Activated CD4-positive, alpha-beta memory T cell treated with anti-CD3 and anti-CD28 coated beads, Interleukin-2, amount 10 ng/mL, durations not matched to agents 7 days and 5 days (primary cell): Measurements from ENCODE around the gene SETBP1. TPM values are rescaled to one million over a fixed set of nuclear protein-coding genes. Genes with fewer than 3 reads are reported as not detected.

ENCODE experiments used
- CTCF ChIA-PET: fragments of 350-600 bp; sonication (Branson Sonifier 250); formaldehyde crosslinking; loops from one replicate; lab custom pipeline; 2021; ENCODE audit warnings: antibody characterized with exemption, inconsistent platforms; lab: Charles Lee
- POLR2A ChIA-PET: fragments of 350-600 bp; sonication (Branson Sonifier 250); formaldehyde crosslinking; loops from one replicate; lab custom pipeline; 2021; ENCODE audit warnings: antibody characterized with exemption; lab: Charles Lee
- DNase-seq: peaks from one replicate; pipeline ENCODE4 v3.0.0-alpha.2; 2020
- H3K27ac Mint-ChIP-seq: one replicate; pipeline ENCODE4 v1.8.0; 2021; ENCODE audit warnings: mild to moderate bottlenecking, mixed read lengths
- H3K27me3 Mint-ChIP-seq: one replicate; pipeline ENCODE4 v1.8.0; 2021; ENCODE audit warnings: mixed read lengths
- H3K36me3 Mint-ChIP-seq: one replicate; pipeline ENCODE4 v1.8.0; 2021; ENCODE audit warnings: low read depth, mixed read lengths
- H3K4me1 Mint-ChIP-seq: one replicate; pipeline ENCODE4 v1.8.0; 2021; ENCODE audit warnings: mixed read lengths
- H3K4me3 Mint-ChIP-seq: one replicate; pipeline ENCODE4 v1.8.0; 2021; ENCODE audit warnings: mild to moderate bottlenecking, mixed read lengths
- H3K9me3 Mint-ChIP-seq: one replicate; pipeline ENCODE4 v1.8.0; 2021; ENCODE audit warnings: mixed read lengths
- total RNA-seq, 2 experiments: library from RNA; stranded (reverse); gene quantifications; one replicate each; pipeline ENCODE4 v1.2.3, GENCODE V29; 2021

SETBP1 gene
- total RNA-seq, 2 experiments from 2014 or later = 15.8 to 18.2 TPM

GRCh38 chr18:44857081-44857480 lies 176.4 kb downstream of the SETBP1 start:
- CTCF ChIA-PET = no interaction called here
- H3K36me3 Mint-ChIP-seq = peaks cover 2% of the 10 kb centered on the region
- no peaks in the 10 kb centered on the region for H3K9me3 Mint-ChIP-seq
- POLR2A ChIA-PET = no interaction called here
- H3K27me3 Mint-ChIP-seq = peaks cover 24% of the 10 kb centered on the region
- DNase-seq = no peak
- no peak overlapping the region for H3K27ac Mint-ChIP-seq
- no peaks in the 10 kb centered on the region for H3K4me1 Mint-ChIP-seq
- H3K4me3 Mint-ChIP-seq = no peak overlapping the region

- POLR2A ChIA-PET = no interaction called here
These were observed 177.2 kb downstream of the SETBP1 start for GRCh38 chr18:44857744-44858491.

GRCh38 chr18:44859263-44859662 lies 178.6 kb downstream of the SETBP1 start:
- POLR2A ChIA-PET = no interaction called here
- DNase-seq = no peak
- Mint-ChIP-seq H3K9me3 (no peaks in the 10 kb centered on the region), H3K27me3 (peaks cover 24% of the 10 kb centered on the region), H3K36me3 (peaks cover 2% of the 10 kb centered on the region), H3K4me1 (no peaks in the 10 kb centered on the region), H3K4me3 (no peak overlapping the region), H3K27ac (no peak overlapping the region)
- CTCF ChIA-PET = no interaction called here

More at GRCh38 chr18:44857744-44858491, 177.2 kb downstream of the SETBP1 start:
- Mint-ChIP-seq H3K9me3 (no peaks in the 10 kb centered on the region), H3K36me3 (peaks cover 2% of the 10 kb centered on the region), H3K27ac (no peak overlapping the region), H3K27me3 (peaks cover 24% of the 10 kb centered on the region), H3K4me3 (no peak overlapping the region), H3K4me1 (no peaks in the 10 kb centered on the region)
- CTCF ChIA-PET = no interaction called here
- DNase-seq = no peak

GRCh38 chr18:44859751-44860439 lies 179.2 kb downstream of the SETBP1 start:
- CTCF ChIA-PET = no interaction called here

GRCh38 chr18:44862112-44862511 lies 181.4 kb downstream of the SETBP1 start:
- ChIA-PET POLR2A (no interaction called here), CTCF (no interaction called here)
- peaks cover 3% of the 10 kb centered on the region for H3K4me1 Mint-ChIP-seq
- no peak overlapping the region for H3K4me3 Mint-ChIP-seq
- no peaks in the 10 kb centered on the region for H3K36me3 Mint-ChIP-seq
- H3K27ac Mint-ChIP-seq = no peak overlapping the region
- peaks cover 23% of the 10 kb centered on the region for H3K27me3 Mint-ChIP-seq
- DNase-seq = no peak
- no peaks in the 10 kb centered on the region for H3K9me3 Mint-ChIP-seq

More at GRCh38 chr18:44859751-44860439, 179.2 kb downstream of the SETBP1 start:
- no peak for DNase-seq
- H3K27ac Mint-ChIP-seq = no peak overlapping the region
- peaks cover 20% of the 10 kb centered on the region for H3K27me3 Mint-ChIP-seq
- peaks cover 2% of the 10 kb centered on the region for H3K36me3 Mint-ChIP-seq
- POLR2A ChIA-PET = no interaction called here
- no peaks in the 10 kb centered on the region for H3K4me1 Mint-ChIP-seq
- H3K9me3 Mint-ChIP-seq = no peaks in the 10 kb centered on the region
- no peak overlapping the region for H3K4me3 Mint-ChIP-seq

- H3K4me1 Mint-ChIP-seq = peaks cover 10% of the 10 kb centered on the region
- H3K36me3 Mint-ChIP-seq = peaks cover 4% of the 10 kb centered on the region
- peaks cover 12% of the 10 kb centered on the region for H3K27me3 Mint-ChIP-seq
- no peak overlapping the region for H3K27ac Mint-ChIP-seq
- H3K4me3 Mint-ChIP-seq = no peak overlapping the region
- no peak for DNase-seq
- CTCF ChIA-PET = no interaction called here
- no peaks in the 10 kb centered on the region for H3K9me3 Mint-ChIP-seq
- POLR2A ChIA-PET = no interaction called here
These were observed 185.4 kb downstream of the SETBP1 start for GRCh38 chr18:44866103-44866502.

GRCh38 chr18:44869533-44869932 lies 188.8 kb downstream of the SETBP1 start:
- peaks cover 20% of the 10 kb centered on the region for H3K4me1 Mint-ChIP-seq
- POLR2A ChIA-PET = no interaction called here
- CTCF ChIA-PET = no interaction called here
- peaks cover 17% of the 10 kb centered on the region for H3K27me3 Mint-ChIP-seq
- no peaks in the 10 kb centered on the region for H3K9me3 Mint-ChIP-seq
- DNase-seq = no peak
- H3K36me3 Mint-ChIP-seq = peaks cover 9% of the 10 kb centered on the region
- no peak overlapping the region for H3K4me3 Mint-ChIP-seq
- no peak overlapping the region for H3K27ac Mint-ChIP-seq

- no peak overlapping the region for H3K27ac Mint-ChIP-seq
- CTCF ChIA-PET = interaction anchor here (0.9 kb wide), 1 partner anchor 21 kb away, joined by 3 read pairs; no protein-coding TSS in a partner anchor
These were observed 190.2 kb downstream of the SETBP1 start for GRCh38 chr18:44870631-44871502.

GRCh38 chr18:44871771-44872170 lies 191.1 kb downstream of the SETBP1 start:
- peaks cover 17% of the 10 kb centered on the region for H3K4me1 Mint-ChIP-seq
- no peak for DNase-seq
- POLR2A ChIA-PET = no interaction called here
- H3K4me3 Mint-ChIP-seq = no peak overlapping the region
- peaks cover 9% of the 10 kb centered on the region for H3K36me3 Mint-ChIP-seq
- CTCF ChIA-PET = no interaction called here
- peaks cover 15% of the 10 kb centered on the region for H3K27me3 Mint-ChIP-seq
- no peak overlapping the region for H3K27ac Mint-ChIP-seq
- H3K9me3 Mint-ChIP-seq = no peaks in the 10 kb centered on the region

More at GRCh38 chr18:44870631-44871502, 190.2 kb downstream of the SETBP1 start:
- H3K9me3 Mint-ChIP-seq = no peaks in the 10 kb centered on the region
- DNase-seq = no peak
- H3K4me3 Mint-ChIP-seq = no peak overlapping the region
- H3K36me3 Mint-ChIP-seq = peaks cover 9% of the 10 kb centered on the region
- H3K27me3 Mint-ChIP-seq = peaks cover 15% of the 10 kb centered on the region
- POLR2A ChIA-PET = no interaction called here
- peaks cover 19% of the 10 kb centered on the region for H3K4me1 Mint-ChIP-seq

GRCh38 chr18:44876024-44876423 lies 195.3 kb downstream of the SETBP1 start:
- peaks cover 10% of the 10 kb centered on the region for H3K4me1 Mint-ChIP-seq
- H3K27me3 Mint-ChIP-seq = peaks cover 10% of the 10 kb centered on the region
- POLR2A ChIA-PET = no interaction called here
- H3K9me3 Mint-ChIP-seq = no peaks in the 10 kb centered on the region
- CTCF ChIA-PET = interaction anchor here (0.7 kb wide), 1 partner anchor 567 kb away, joined by 3 read pairs; no protein-coding TSS in a partner anchor
- no peak overlapping the region for H3K4me3 Mint-ChIP-seq
- H3K27ac Mint-ChIP-seq = no peak overlapping the region
- peaks cover 5% of the 10 kb centered on the region for H3K36me3 Mint-ChIP-seq
- no peak for DNase-seq

GRCh38 chr18:44876755-44877154 lies 196.1 kb downstream of the SETBP1 start:
- H3K4me3 Mint-ChIP-seq = no peak overlapping the region
- peaks cover 7% of the 10 kb centered on the region for H3K27me3 Mint-ChIP-seq
- peaks cover 3% of the 10 kb centered on the region for H3K4me1 Mint-ChIP-seq
- no peak for DNase-seq
- no peaks in the 10 kb centered on the region for H3K36me3 Mint-ChIP-seq
- no peaks in the 10 kb centered on the region for H3K9me3 Mint-ChIP-seq
- POLR2A ChIA-PET = interaction anchor here (0.7 kb wide), 1 partner anchor 10 kb away, joined by 3 read pairs; no protein-coding TSS in a partner anchor
- no peak overlapping the region for H3K27ac Mint-ChIP-seq
- CTCF ChIA-PET = no interaction called here

GRCh38 chr18:44878335-44878734 lies 197.6 kb downstream of the SETBP1 start:
- CTCF ChIA-PET = no interaction called here
- H3K4me1 Mint-ChIP-seq = no peaks in the 10 kb centered on the region

More at GRCh38 chr18:44878335-44878734, 197.6 kb downstream of the SETBP1 start:
- no peaks in the 10 kb centered on the region for H3K9me3 Mint-ChIP-seq
- H3K4me3 Mint-ChIP-seq = no peak overlapping the region
- no peak for DNase-seq
- no peaks in the 10 kb centered on the region for H3K36me3 Mint-ChIP-seq
- H3K27ac Mint-ChIP-seq = no peak overlapping the region
- peaks cover 7% of the 10 kb centered on the region for H3K27me3 Mint-ChIP-seq
- POLR2A ChIA-PET = no interaction called here
